WTC11 (cell line): ENCODE measurements around the gene FCRL6. TPM values are rescaled to one million over a fixed set of nuclear protein-coding genes. Genes with fewer than 3 reads are reported as not detected.

Experiments used
- ATAC-seq: fragments of 200-7000 bp; cut with Tn5 transposase; 2 replicates; pipeline ENCODE4 v1.10.0; 2021; ENCODE audit warnings: mild to moderate bottlenecking, moderate library complexity
- CTCF ChIA-PET: fragments of 300-600 bp; sonication (Branson Sonifier 250); formaldehyde crosslinking; loops from one replicate; lab custom pipeline; 2021; ENCODE audit warnings: antibody characterized with exemption; lab: Charles Lee
- POLR2A ChIA-PET: fragments of 350-600 bp; sonication (Branson Sonifier 250); formaldehyde crosslinking; loops from one replicate; lab custom pipeline; 2021; ENCODE audit warnings: antibody characterized with exemption; lab: Charles Lee
- DNase-seq: peaks from one replicate; pipeline ENCODE4 v3.0.0; 2021; ENCODE audit warnings: low spot score
- H3K27ac Mint-ChIP-seq: 2 replicates; pipeline ENCODE4 v1.8.0; 2021; ENCODE audit warnings: mixed read lengths
- H3K27me3 Mint-ChIP-seq: 2 replicates; pipeline ENCODE4 v1.8.0; 2021; ENCODE audit warnings: low read depth, mild to moderate bottlenecking, moderate library complexity, mixed read lengths
- H3K36me3 Mint-ChIP-seq: 2 replicates; pipeline ENCODE4 v1.8.0; 2021; ENCODE audit warnings: mixed read lengths
- H3K4me1 Mint-ChIP-seq: 2 replicates; pipeline ENCODE4 v1.8.0; 2022; ENCODE audit warnings: mixed read lengths
- H3K4me3 Mint-ChIP-seq: 2 replicates; pipeline ENCODE4 v1.8.0; 2021; ENCODE audit warnings: mild to moderate bottlenecking, moderate library complexity, mixed read lengths
- H3K9me3 Mint-ChIP-seq: 2 replicates; pipeline ENCODE4 v1.8.0; 2021; ENCODE audit warnings: mixed read lengths
- AFF4 ChIP-seq: sonication (generic); formaldehyde crosslinking; IDR thresholded peaks from 2 replicates; pipeline ENCODE4 v1.8.1; 2023; ENCODE audit warnings: mild to moderate bottlenecking, missing genetic modification reagents, borderline replicate concordance
- ATF6 ChIP-seq: sonication (generic); formaldehyde crosslinking; IDR thresholded peaks from 2 replicates; pipeline ENCODE4 v1.8.1; 2023; ENCODE audit warnings: mild to moderate bottlenecking, missing genetic modification reagents
- CBFB ChIP-seq: sonication (generic); formaldehyde crosslinking; IDR thresholded peaks from 2 replicates; pipeline ENCODE4 v1.8.1; 2022; ENCODE audit warnings: mild to moderate bottlenecking, low read depth, missing genetic modification reagents
- CTCF ChIP-seq: fragments of 200-600 bp; IDR thresholded peaks from 2 replicates; pipeline ENCODE4 v1.8.0; 2022; ENCODE audit warnings: antibody characterized with exemption
- EMX1 ChIP-seq: fragments of 250-450 bp; sonication (Bioruptor Pico); IDR thresholded peaks from 2 replicates; pipeline ENCODE4 v1.8.0; 2021; ENCODE audit warnings: mild to moderate bottlenecking
- FOXK1 ChIP-seq: sonication (generic); formaldehyde crosslinking; IDR thresholded peaks from 2 replicates; pipeline ENCODE4 v1.8.0; 2022; ENCODE audit warnings: mild to moderate bottlenecking, moderate library complexity, missing genetic modification reagents
- GABPB1 ChIP-seq: sonication (generic); formaldehyde crosslinking; IDR thresholded peaks from 2 replicates; pipeline ENCODE4 v1.8.1; 2023; ENCODE audit warnings: mild to moderate bottlenecking, missing genetic modification reagents
- NFATC4 ChIP-seq: fragments of 250-450 bp; sonication (Bioruptor Pico); IDR thresholded peaks from 2 replicates; pipeline ENCODE4 v1.9.0; 2021; ENCODE audit warnings: mild to moderate bottlenecking
- NFYB ChIP-seq: sonication (generic); formaldehyde crosslinking; conservative IDR thresholded peaks from 2 replicates; pipeline ENCODE4 v1.8.0; 2022; ENCODE audit warnings: low read depth, missing genetic modification reagents
- NR3C1 ChIP-seq: sonication (generic); formaldehyde crosslinking; conservative IDR thresholded peaks from 2 replicates; pipeline ENCODE4 v1.8.1; 2023; ENCODE audit warnings: low read depth, mild to moderate bottlenecking, missing genetic modification reagents
- PRRX2 ChIP-seq: fragments of 250-450 bp; sonication (Bioruptor Pico); IDR thresholded peaks from 2 replicates; pipeline ENCODE4 v1.8.0; 2021; ENCODE audit warnings: mild to moderate bottlenecking
- SMAD3 ChIP-seq: sonication (generic); formaldehyde crosslinking; IDR thresholded peaks from 2 replicates; pipeline ENCODE4 v1.8.0; 2022; ENCODE audit warnings: missing genetic modification reagents, mild to moderate bottlenecking, borderline replicate concordance
- TEAD1 ChIP-seq: sonication (generic); formaldehyde crosslinking; IDR thresholded peaks from 2 replicates; pipeline ENCODE4 v1.8.0; 2022; ENCODE audit warnings: mild to moderate bottlenecking, missing genetic modification reagents
- ZBTB21 ChIP-seq: sonication (generic); formaldehyde crosslinking; IDR thresholded peaks from 2 replicates; pipeline ENCODE4 v1.8.1; 2023; ENCODE audit warnings: mild to moderate bottlenecking, missing genetic modification reagents, borderline replicate concordance
- ZNF671 ChIP-seq: fragments of 250-450 bp; sonication (Bioruptor Pico); IDR thresholded peaks from 2 replicates; pipeline ENCODE4 v1.8.0; 2021; ENCODE audit warnings: mild to moderate bottlenecking
- total RNA-seq: library from RNA; stranded (reverse); gene quantifications from 3 replicates; pipeline ENCODE4 v1.2.3, GENCODE V29; 2021
- TF ChIP-seq, protein P1 (sequence below): sonication (generic); formaldehyde crosslinking; IDR thresholded peaks from 2 replicates; pipeline ENCODE4 v1.8.1; 2022; ENCODE audit warnings: low read depth, mild to moderate bottlenecking, moderate library complexity, missing genetic modification reagents, borderline replicate concordance
- TF ChIP-seq, protein P2 (sequence below): sonication (generic); formaldehyde crosslinking; IDR thresholded peaks from 2 replicates; pipeline ENCODE4 v1.8.1; 2022; ENCODE audit warnings: missing genetic modification reagents, borderline replicate concordance
- TF ChIP-seq, protein P3 (sequence below): fragments of 250-450 bp; sonication (Bioruptor Pico); IDR thresholded peaks from 2 replicates; pipeline ENCODE4 v1.8.0; 2021; ENCODE audit warnings: mild to moderate bottlenecking
- TF ChIP-seq, protein P4 (sequence below): sonication (generic); formaldehyde crosslinking; IDR thresholded peaks from 2 replicates; pipeline ENCODE4 v1.8.1; 2022; ENCODE audit warnings: mild to moderate bottlenecking, missing genetic modification reagents, moderate library complexity, borderline replicate concordance

Gene FCRL6
- total RNA-seq, 1 experiment from 2014 or later, result not detected

DNA sequence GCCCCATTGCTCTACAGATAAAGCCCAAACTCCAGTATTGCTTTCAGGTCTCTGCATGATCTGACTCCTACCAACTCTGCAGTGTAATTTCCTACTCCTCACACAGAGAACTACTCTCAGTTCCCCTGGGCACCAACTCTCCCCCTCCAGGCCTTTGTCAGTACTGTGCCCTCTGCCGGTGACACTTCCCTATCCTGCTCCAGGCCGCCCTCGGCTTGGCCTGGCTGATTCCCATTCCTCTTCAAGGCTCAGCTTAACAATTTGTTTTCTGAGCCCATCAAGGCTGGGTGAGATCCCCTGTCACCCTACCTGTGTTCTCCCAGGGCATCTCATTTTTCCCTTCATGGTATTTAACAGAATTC, 27.1 kb downstream of the FCRL6 start:
- Mint-ChIP-seq H3K4me3 (no peak overlapping the region), H3K27me3 (peaks cover 22% of the 10 kb centered on the region), H3K27ac (no peak overlapping the region; the same call in 1 of the 2 replicates), H3K9me3 (no peaks in the 10 kb centered on the region), H3K4me1 (peaks cover 5% of the 10 kb centered on the region), H3K36me3 (no peaks in the 10 kb centered on the region)
- peak; percentile 96 for ATAC-seq
- peak; percentile 67 for DNase-seq
- POLR2A ChIA-PET, result interaction anchor here (0.5 kb wide), 1 partner anchor 12 kb away, joined by 6 read pairs; no protein-coding TSS in a partner anchor
- CTCF ChIA-PET, result interaction anchor here (0.6 to 6.0 kb wide), 20 partner anchors 12 to 267 kb away, joined by 3 to 41 read pairs (median 4); partner anchors contain the start of genes DUSP23 and VSIG8
- TF ChIP-seq CTCF (peak; percentile 18; the same call in 1 of the 2 replicates), GABPB1 (CRISPR knock-in tag) (no peak)

DNA sequence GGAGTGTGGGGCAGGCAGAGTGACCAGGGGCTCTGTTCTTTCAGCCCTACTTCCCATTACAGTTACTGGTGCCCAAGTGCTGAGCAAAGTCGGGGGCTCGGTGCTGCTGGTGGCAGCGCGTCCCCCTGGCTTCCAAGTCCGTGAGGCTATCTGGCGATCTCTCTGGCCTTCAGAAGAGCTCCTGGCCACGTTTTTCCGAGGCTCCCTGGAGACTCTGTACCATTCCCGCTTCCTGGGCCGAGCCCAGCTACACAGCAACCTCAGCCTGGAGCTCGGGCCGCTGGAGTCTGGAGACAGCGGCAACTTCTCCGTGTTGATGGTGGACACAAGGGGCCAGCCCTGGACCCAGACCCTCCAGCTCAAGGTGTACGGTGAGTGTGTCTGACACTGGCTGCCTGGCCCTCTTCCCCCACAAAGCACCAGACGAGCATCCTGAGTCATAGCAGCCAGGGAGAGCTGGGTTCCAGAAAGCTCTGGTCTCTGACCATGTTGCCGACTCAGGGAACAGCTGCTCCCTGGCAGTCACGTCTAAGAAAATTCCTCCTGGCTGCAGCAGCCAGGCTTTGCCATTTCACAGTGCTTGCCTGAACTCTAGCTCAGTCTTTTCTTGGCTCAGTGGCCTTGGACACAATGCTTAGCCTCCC, 27.8 kb downstream of the FCRL6 start:
- Mint-ChIP-seq H3K4me3 (no peak overlapping the region), H3K36me3 (no peaks in the 10 kb centered on the region), H3K4me1 (peaks cover 5% of the 10 kb centered on the region), H3K27me3 (peaks cover 18% of the 10 kb centered on the region), H3K27ac (no peak overlapping the region), H3K9me3 (no peaks in the 10 kb centered on the region)
- ChIA-PET CTCF (interaction anchor here (0.6 to 6.0 kb wide), 20 partner anchors 12 to 266 kb away, joined by 3 to 41 read pairs (median 4); partner anchors contain the start of genes DUSP23 and VSIG8), POLR2A (interaction anchor here (0.5 kb wide), 1 partner anchor 12 kb away, joined by 6 read pairs; no protein-coding TSS in a partner anchor)
- ATAC-seq, result no peak
- DNase-seq, result no peak
- TF ChIP-seq, protein P1, sequence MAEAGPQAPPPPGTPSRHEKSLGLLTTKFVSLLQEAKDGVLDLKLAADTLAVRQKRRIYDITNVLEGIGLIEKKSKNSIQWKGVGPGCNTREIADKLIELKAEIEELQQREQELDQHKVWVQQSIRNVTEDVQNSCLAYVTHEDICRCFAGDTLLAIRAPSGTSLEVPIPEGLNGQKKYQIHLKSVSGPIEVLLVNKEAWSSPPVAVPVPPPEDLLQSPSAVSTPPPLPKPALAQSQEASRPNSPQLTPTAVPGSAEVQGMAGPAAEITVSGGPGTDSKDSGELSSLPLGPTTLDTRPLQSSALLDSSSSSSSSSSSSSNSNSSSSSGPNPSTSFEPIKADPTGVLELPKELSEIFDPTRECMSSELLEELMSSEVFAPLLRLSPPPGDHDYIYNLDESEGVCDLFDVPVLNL (CRISPR knock-in tag), result no peak
- TF ChIP-seq SMAD3 (CRISPR knock-in tag), result no peak
- TF ChIP-seq ZNF671, result no peak
- no peak for TF ChIP-seq NFATC4
- TF ChIP-seq, protein P2, sequence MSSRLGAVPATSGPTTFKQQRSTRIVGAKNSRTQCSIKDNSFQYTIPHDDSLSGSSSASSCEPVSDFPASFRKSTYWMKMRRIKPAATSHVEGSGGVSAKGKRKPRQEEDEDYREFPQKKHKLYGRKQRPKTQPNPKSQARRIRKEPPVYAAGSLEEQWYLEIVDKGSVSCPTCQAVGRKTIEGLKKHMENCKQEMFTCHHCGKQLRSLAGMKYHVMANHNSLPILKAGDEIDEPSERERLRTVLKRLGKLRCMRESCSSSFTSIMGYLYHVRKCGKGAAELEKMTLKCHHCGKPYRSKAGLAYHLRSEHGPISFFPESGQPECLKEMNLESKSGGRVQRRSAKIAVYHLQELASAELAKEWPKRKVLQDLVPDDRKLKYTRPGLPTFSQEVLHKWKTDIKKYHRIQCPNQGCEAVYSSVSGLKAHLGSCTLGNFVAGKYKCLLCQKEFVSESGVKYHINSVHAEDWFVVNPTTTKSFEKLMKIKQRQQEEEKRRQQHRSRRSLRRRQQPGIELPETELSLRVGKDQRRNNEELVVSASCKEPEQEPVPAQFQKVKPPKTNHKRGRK (CRISPR knock-in tag), result no peak
- TF ChIP-seq CBFB (CRISPR knock-in tag), result no peak
- no peak for TF ChIP-seq ZBTB21 (CRISPR knock-in tag)
- TF ChIP-seq, protein P3, sequence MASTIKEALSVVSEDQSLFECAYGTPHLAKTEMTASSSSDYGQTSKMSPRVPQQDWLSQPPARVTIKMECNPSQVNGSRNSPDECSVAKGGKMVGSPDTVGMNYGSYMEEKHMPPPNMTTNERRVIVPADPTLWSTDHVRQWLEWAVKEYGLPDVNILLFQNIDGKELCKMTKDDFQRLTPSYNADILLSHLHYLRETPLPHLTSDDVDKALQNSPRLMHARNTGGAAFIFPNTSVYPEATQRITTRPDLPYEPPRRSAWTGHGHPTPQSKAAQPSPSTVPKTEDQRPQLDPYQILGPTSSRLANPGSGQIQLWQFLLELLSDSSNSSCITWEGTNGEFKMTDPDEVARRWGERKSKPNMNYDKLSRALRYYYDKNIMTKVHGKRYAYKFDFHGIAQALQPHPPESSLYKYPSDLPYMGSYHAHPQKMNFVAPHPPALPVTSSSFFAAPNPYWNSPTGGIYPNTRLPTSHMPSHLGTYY (CRISPR knock-in tag), result no peak
- no peak for TF ChIP-seq FOXK1 (CRISPR knock-in tag)
- no peak for TF ChIP-seq NR3C1 (CRISPR knock-in tag)
- no peak for TF ChIP-seq TEAD1 (CRISPR knock-in tag)
- no peak for TF ChIP-seq EMX1
- TF ChIP-seq NFYB (CRISPR knock-in tag), result no peak
- TF ChIP-seq, protein P4, sequence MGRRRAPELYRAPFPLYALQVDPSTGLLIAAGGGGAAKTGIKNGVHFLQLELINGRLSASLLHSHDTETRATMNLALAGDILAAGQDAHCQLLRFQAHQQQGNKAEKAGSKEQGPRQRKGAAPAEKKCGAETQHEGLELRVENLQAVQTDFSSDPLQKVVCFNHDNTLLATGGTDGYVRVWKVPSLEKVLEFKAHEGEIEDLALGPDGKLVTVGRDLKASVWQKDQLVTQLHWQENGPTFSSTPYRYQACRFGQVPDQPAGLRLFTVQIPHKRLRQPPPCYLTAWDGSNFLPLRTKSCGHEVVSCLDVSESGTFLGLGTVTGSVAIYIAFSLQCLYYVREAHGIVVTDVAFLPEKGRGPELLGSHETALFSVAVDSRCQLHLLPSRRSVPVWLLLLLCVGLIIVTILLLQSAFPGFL, result no peak
- no peak for TF ChIP-seq PRRX2 (CRISPR knock-in tag)
- no peak for TF ChIP-seq AFF4 (CRISPR knock-in tag)
- TF ChIP-seq ATF6, result no peak
